IMR-90 (cell line): ENCODE results near the gene CADM1. TPM values are rescaled to one million over a fixed set of nuclear protein-coding genes. Genes with fewer than 3 reads are reported as not detected.

ENCODE experiments used
- ATAC-seq: fragments of 200-7000 bp; cut with Tn5 transposase; 2 replicates; pipeline ENCODE4 v1.9.1; 2020; ENCODE audit warnings: low read depth, mild to moderate bottlenecking, moderate library complexity
- BruUV-seq: library from RNA; stranded (reverse); fragments of 400-500 nt; replicated peaks from 2 replicates; lab custom pipeline; 2021; lab: Mats Ljungman, UMichigan
- CTCF ChIA-PET: fragments of 300-600 bp; formaldehyde crosslinking; extraction: SDS; loops from one replicate; lab custom pipeline; 2021; ENCODE audit warnings: antibody characterized with exemption; lab: Yijun Ruan, JAX
- POLR2A ChIA-PET: fragments of 300-600 bp; sonication (Branson Sonifier 250); formaldehyde crosslinking; loops from one replicate; lab custom pipeline; 2022; ENCODE audit warnings: antibody characterized with exemption; ENCODE audit not compliant: unreplicated experiment; lab: Charles Lee
- DNase-seq: peaks from one replicate; pipeline ENCODE4 v3.0.0; 2013
- H2AFZ ChIP-seq: replicated peaks from 2 replicates; pipeline ENCODE3; 2013; ENCODE audit warnings: low read length, mild to moderate bottlenecking; ENCODE audit not compliant: poor library complexity
- H2AK5ac ChIP-seq: 2 replicates; pipeline ENCODE4 v1.6.1; 2013; ENCODE audit warnings: low read depth, low read length, inconsistent platforms
- H2AK9ac ChIP-seq: replicated peaks from 2 replicates; pipeline ENCODE3; 2013; ENCODE audit warnings: mild to moderate bottlenecking, low read depth, low read length, moderate library complexity; ENCODE audit not compliant: poor library complexity
- H2BK120ac ChIP-seq: 2 replicates; pipeline ENCODE4 v1.6.1; 2013; ENCODE audit warnings: low read depth, low read length, inconsistent platforms
- H2BK15ac ChIP-seq: 3 replicates; pipeline ENCODE4 v1.6.1; 2013; ENCODE audit warnings: low read depth, low read length, inconsistent platforms
- H2BK20ac ChIP-seq: 2 replicates; pipeline ENCODE4 v1.6.1; 2013; ENCODE audit warnings: low read depth, mild to moderate bottlenecking, inconsistent platforms, low read length, moderate library complexity
- H2BK5ac ChIP-seq: 2 replicates; pipeline ENCODE4 v1.6.1; 2013; ENCODE audit warnings: mild to moderate bottlenecking, low read depth, low read length, inconsistent platforms; ENCODE audit not compliant: poor library complexity, severe bottlenecking
- H3K14ac ChIP-seq: replicated peaks from 2 replicates; pipeline ENCODE4 v1.6.1; 2013; ENCODE audit warnings: low read depth, low read length, inconsistent platforms
- H3K18ac ChIP-seq: 2 replicates; pipeline ENCODE4 v1.6.1; 2013; ENCODE audit warnings: low read depth, low read length, control low read depth
- H3K23ac ChIP-seq: 2 replicates; pipeline ENCODE4 v1.6.1; 2013; ENCODE audit warnings: low read depth, low read length, inconsistent platforms
- H3K27ac ChIP-seq: 2 replicates; pipeline ENCODE4 v1.5.1; 2013; ENCODE audit warnings: mild to moderate bottlenecking, control low read depth, low read length; ENCODE audit not compliant: insufficient read depth
- H3K27me3 ChIP-seq: 2 replicates; pipeline ENCODE4 v1.6.1; 2013; ENCODE audit warnings: low read length; ENCODE audit not compliant: control insufficient read depth, insufficient read depth
- H3K36me3 ChIP-seq: 2 replicates; pipeline ENCODE4 v1.6.1; 2013; ENCODE audit warnings: low read length, mixed read lengths; ENCODE audit not compliant: control insufficient read depth, insufficient read depth
- H3K4ac ChIP-seq: 2 replicates; pipeline ENCODE4 v1.6.1; 2013; ENCODE audit warnings: low read depth, low read length, inconsistent platforms
- H3K4me1 ChIP-seq: 2 replicates; pipeline ENCODE4 v1.6.1; 2013; ENCODE audit warnings: low read length, mixed read lengths; ENCODE audit not compliant: control insufficient read depth, insufficient read depth
- H3K4me2 ChIP-seq: 2 replicates; pipeline ENCODE4 v1.6.1; 2013; ENCODE audit warnings: low read depth, mild to moderate bottlenecking, control low read depth, low read length, moderate library complexity
- H3K4me3 ChIP-seq: 2 replicates; pipeline ENCODE4 v1.5.1; 2013; ENCODE audit warnings: low read depth, mild to moderate bottlenecking, control low read depth, low read length, moderate library complexity; ENCODE audit not compliant: insufficient read depth
- H3K56ac ChIP-seq: 2 replicates; pipeline ENCODE4 v1.6.1; 2013; ENCODE audit warnings: low read length, inconsistent platforms; ENCODE audit not compliant: insufficient read depth; ENCODE audit errors: extremely low read depth
- H3K79me1 ChIP-seq, 2 experiments: 2 replicates each; pipeline ENCODE4 v1.6.1; 2013; ENCODE audit warnings: low read length in 2 of 2, inconsistent platforms in 1 of 2, low read depth in 1 of 2
- H3K9ac ChIP-seq: 2 replicates; pipeline ENCODE4 v1.6.1; 2013; ENCODE audit warnings: low read depth, low read length, control low read depth
- H3K9me1 ChIP-seq: 2 replicates; pipeline ENCODE4 v1.6.1; 2013; ENCODE audit warnings: low read length, inconsistent platforms; ENCODE audit not compliant: insufficient read depth
- H3K9me3 ChIP-seq: 2 replicates; pipeline ENCODE4 v1.6.1; 2013; ENCODE audit warnings: low read length; ENCODE audit not compliant: control insufficient read depth, insufficient read depth
- H4K20me1 ChIP-seq: 2 replicates; pipeline ENCODE4 v1.6.1; 2013; ENCODE audit warnings: low read length, inconsistent platforms; ENCODE audit not compliant: insufficient read depth
- H4K5ac ChIP-seq: 2 replicates; pipeline ENCODE4 v1.6.1; 2013; ENCODE audit warnings: mild to moderate bottlenecking, low read depth, low read length, control low read depth
- H4K8ac ChIP-seq, 2 experiments: 2 replicates each; pipeline ENCODE4 v1.6.1; 2013; ENCODE audit warnings: low read depth in 2 of 2, low read length in 2 of 2, control low read depth in 1 of 2, inconsistent platforms in 1 of 2
- H4K91ac ChIP-seq: 2 replicates; pipeline ENCODE4 v1.6.1; 2013; ENCODE audit warnings: low read depth, low read length, inconsistent platforms; ENCODE audit not compliant: insufficient read depth
- BHLHE40 ChIP-seq: fragments of 150-350 bp; IDR thresholded peaks from 2 replicates; pipeline ENCODE4 v1.6.1; 2016; ENCODE audit warnings: mild to moderate bottlenecking, low read depth, low read length
- CTCF ChIP-seq: conservative IDR thresholded peaks from 2 replicates; pipeline ENCODE4 v1.5.1; 2012; ENCODE audit warnings: mild to moderate bottlenecking, low read depth, low read length, improper control_type of control experiment
- ELK1 ChIP-seq: fragments of 150-350 bp; IDR thresholded peaks from 2 replicates; pipeline ENCODE4 v1.6.1; 2016; ENCODE audit warnings: low read depth, mild to moderate bottlenecking, low read length, moderate library complexity, borderline replicate concordance
- FOS ChIP-seq: fragments of 150-350 bp; IDR thresholded peaks from 2 replicates; pipeline ENCODE4 v1.6.1; 2016; ENCODE audit warnings: low read depth, low read length
- MAFK ChIP-seq: IDR thresholded peaks from 2 replicates; pipeline ENCODE4 v1.6.1; 2012; ENCODE audit warnings: low read depth, low read length, improper control_type of control experiment
- MXI1 ChIP-seq: IDR thresholded peaks from 2 replicates; pipeline ENCODE4 v1.6.1; 2012; ENCODE audit warnings: low read depth, mild to moderate bottlenecking, low read length, moderate library complexity, borderline replicate concordance
- NFE2L2 ChIP-seq: fragments of 150-350 bp; IDR thresholded peaks from 2 replicates; pipeline ENCODE4 v1.6.1; 2016; ENCODE audit warnings: low read depth, mild to moderate bottlenecking, low read length
- POLR2A ChIP-seq: IDR thresholded peaks from 2 replicates; pipeline ENCODE4 v1.6.1; 2012; ENCODE audit warnings: mild to moderate bottlenecking, low read depth, low read length
- RAD21 ChIP-seq: IDR thresholded peaks from 2 replicates; pipeline ENCODE4 v1.6.1; 2012; ENCODE audit warnings: low read length, improper control_type of control experiment
- RCOR1 ChIP-seq: IDR thresholded peaks from 2 replicates; pipeline ENCODE4 v1.6.1; 2012; ENCODE audit warnings: mild to moderate bottlenecking, low read length, improper control_type of control experiment; ENCODE audit not compliant: insufficient replicate concordance
- RFX5 ChIP-seq: IDR thresholded peaks from 2 replicates; pipeline ENCODE4 v1.8.0; 2012; ENCODE audit warnings: low read depth, mild to moderate bottlenecking, low read length, moderate library complexity
- SMC3 ChIP-seq: fragments of 150-350 bp; IDR thresholded peaks from 2 replicates; pipeline ENCODE4 v1.6.1; 2016; ENCODE audit warnings: low read depth, mild to moderate bottlenecking, antibody characterized with exemption, low read length, moderate library complexity
- WGBS, 2 experiments: methylation state at CpG; one replicate each; pipeline versions ENCODE4 v1.1.5 to v1.1.7; 2013; ENCODE audit warnings: missing lambda C conversion rate in 2 of 2; ENCODE audit not compliant: insufficient read length in 1 of 2; ENCODE audit errors: extremely low coverage in 2 of 2; 5-methylcytosine and 5-hydroxymethylcytosine counted together
- dilution Hi-C: fragments of 300-500 bp; cut with HindIII; formaldehyde crosslinking; loops from one replicate; pipeline ENCODE4 v1.14.3; 2018; ENCODE audit warnings: low sequenced_read_pairs; ENCODE audit not compliant: unreplicated experiment
- in situ Hi-C: fragments of 300-500 bp; cut with MboI; formaldehyde crosslinking; loops from 3 replicates; pipeline ENCODE4 v1.14.3; 2019; ENCODE audit warnings: low sequenced_read_pairs, inconsistent platforms, mixed read lengths
- intact Hi-C: fragments of 100-400 bp; cut with micrococcal nuclease; formaldehyde crosslinking; loops from 2 replicates; pipeline ENCODE4 v1.10.0; 2022
- polyA plus RNA-seq, 3 experiments: library from polyadenylated mRNA; depleted of rRNA; stranded (reverse); fragments of >200 nt; gene quantifications; 2 replicates each; pipeline ENCODE4 v1.2.3, GENCODE V29; 2012; ENCODE audit warnings: low replicate concordance in 1 of 3
- total RNA-seq: library from RNA; depleted of rRNA; stranded (reverse); fragments of >200 nt; gene quantifications from 2 replicates; pipeline ENCODE4 v1.2.3, GENCODE V29; 2012

The CADM1 gene
- total and polyA plus RNA-seq, 2 of the 4 experiments (the other 2 are of a cell fraction) = 28.8 to 77.1 TPM

GRCh38 chr11:115391598-115391997 lies 112.6 kb downstream of the CADM1 start:
- dilution Hi-C loops (no loop called here), in situ Hi-C loops (no loop called here), intact Hi-C loops (no loop called here)
- no peak overlapping the region for H4K8ac ChIP-seq
- H3K27me3 ChIP-seq = no peaks in the 10 kb centered on the region
- CTCF ChIA-PET = no interaction called here
- H3K4me3 ChIP-seq = no peak overlapping the region
- no peak overlapping the region for H3K14ac ChIP-seq
- H3K27ac ChIP-seq = no peak overlapping the region
- no peak overlapping the region for H3K23ac ChIP-seq
- no peak overlapping the region for H2AK9ac ChIP-seq
- no peak overlapping the region for H2AK5ac ChIP-seq
- DNase-seq (peak; percentile 31), ATAC-seq (peak; percentile 40; the same call in 1 of the 2 replicates)
- no TSS peak for BruUV-seq
- no peaks in the 10 kb centered on the region for H3K9me3 ChIP-seq
- no peak overlapping the region for H3K18ac ChIP-seq
- no peak overlapping the region for H3K4ac ChIP-seq
- no peaks in the 10 kb centered on the region for H3K36me3 ChIP-seq
- no peak overlapping the region for H2BK15ac ChIP-seq
- H3K4me1 ChIP-seq = no peaks in the 10 kb centered on the region
- no peak for TF ChIP-seq POLR2A
- TF ChIP-seq BHLHE40 = no peak
- TF ChIP-seq FOS = no peak
- no peak for TF ChIP-seq MAFK
- TF ChIP-seq RAD21 = no peak
- TF ChIP-seq SMC3 = no peak
- no peak for TF ChIP-seq RCOR1
- TF ChIP-seq CTCF = no peak
- TF ChIP-seq RFX5 = no peak
- no peak for TF ChIP-seq ELK1
- TF ChIP-seq NFE2L2 = no peak
- no peak for TF ChIP-seq MXI1
- no peak overlapping the region for H4K5ac ChIP-seq
- no peak overlapping the region for H3K9ac ChIP-seq
- POLR2A ChIA-PET = no interaction called here
- no peak overlapping the region for H3K4me2 ChIP-seq
- no peak overlapping the region for H4K91ac ChIP-seq
- H2BK120ac ChIP-seq = no peak overlapping the region
- H2BK5ac ChIP-seq = no peak overlapping the region
- H3K79me1 ChIP-seq = peaks cover 0 to 4% of the 10 kb centered on the region in 2 experiments; a peak in 1 of 4 replicates
- H2AFZ ChIP-seq = no peak overlapping the region
- H4K20me1 ChIP-seq = no peaks in the 10 kb centered on the region
- no peak overlapping the region for H3K56ac ChIP-seq
- no peak overlapping the region for H2BK20ac ChIP-seq
- WGBS, 2 experiments = no CpG with 5 or more reads among the region's 1 CpG
- no peaks in the 10 kb centered on the region for H3K9me1 ChIP-seq
